Loucy (cell line): ENCODE data around the gene MBNL2.

Experiments
- H2AFZ ChIP-seq: fragments of 200-600 bp; sonication (generic); 2 replicates; pipeline ENCODE4 v1.6.0; 2016; ENCODE audit warnings: antibody characterized with exemption, mild to moderate bottlenecking, low read length, moderate library complexity
- H3F3A ChIP-seq: fragments of 200-600 bp; 2 replicates; pipeline ENCODE4 v1.6.0; 2016; ENCODE audit warnings: antibody characterized with exemption, low read depth, mild to moderate bottlenecking
- H3K27me3 ChIP-seq: fragments of 200-600 bp; sonication (generic); 2 replicates; pipeline ENCODE4 v1.6.1; 2014; ENCODE audit warnings: low read length, mild to moderate bottlenecking; ENCODE audit not compliant: insufficient read depth, poor library complexity, severe bottlenecking
- H3K36me3 ChIP-seq: fragments of 200-600 bp; sonication (generic); 2 replicates; pipeline ENCODE4 v1.6.1; 2016; ENCODE audit warnings: low read length; ENCODE audit not compliant: insufficient read depth
- H3K4me1 ChIP-seq: fragments of 200-600 bp; sonication (generic); 2 replicates; pipeline ENCODE4 v1.5.1; 2014; ENCODE audit warnings: low read length, mild to moderate bottlenecking; ENCODE audit not compliant: insufficient read depth, poor library complexity, severe bottlenecking
- H3K4me2 ChIP-seq: fragments of 200-600 bp; sonication (generic); 2 replicates; pipeline ENCODE4 v1.6.0; 2014; ENCODE audit warnings: antibody characterized with exemption, low read length, low read depth, mild to moderate bottlenecking; ENCODE audit not compliant: poor library complexity, severe bottlenecking
- H3K4me3 ChIP-seq: fragments of 200-600 bp; sonication (generic); 2 replicates; pipeline ENCODE4 v1.5.1; 2014; ENCODE audit warnings: low read length, mild to moderate bottlenecking, mixed read lengths; ENCODE audit not compliant: poor library complexity, severe bottlenecking
- H3K79me2 ChIP-seq: fragments of 200-600 bp; sonication (generic); 2 replicates; pipeline ENCODE4 v1.6.1; 2014; ENCODE audit warnings: low read length; ENCODE audit not compliant: insufficient read depth
- H3K9ac ChIP-seq: fragments of 200-600 bp; sonication (generic); 2 replicates; pipeline ENCODE4 v1.6.0; 2014; ENCODE audit warnings: mild to moderate bottlenecking, low read depth, low read length, moderate library complexity; ENCODE audit not compliant: poor library complexity, severe bottlenecking
- H3K9me2 ChIP-seq: fragments of 200-600 bp; sonication (generic); replicated peaks from 2 replicates; pipeline ENCODE4 v1.6.1; 2016; ENCODE audit warnings: low read depth, low read length, mixed read lengths
- H3K9me3 ChIP-seq: fragments of 200-600 bp; sonication (generic); 2 replicates; pipeline ENCODE4 v1.6.1; 2014; ENCODE audit warnings: mild to moderate bottlenecking, antibody characterized with exemption, low read length, low read depth; ENCODE audit not compliant: insufficient read depth
- H4K20me1 ChIP-seq: fragments of 200-600 bp; sonication (generic); 2 replicates; pipeline ENCODE4 v1.6.0; 2014; ENCODE audit warnings: antibody characterized with exemption, low read length, mild to moderate bottlenecking; ENCODE audit not compliant: insufficient read depth, poor library complexity, severe bottlenecking
- CTCF ChIP-seq: fragments of 200-600 bp; sonication (generic); conservative IDR thresholded peaks from 2 replicates; pipeline ENCODE4 v1.5.1; 2014; ENCODE audit warnings: mild to moderate bottlenecking, antibody characterized with exemption, low read length
- EZH2phosphoT487 ChIP-seq: fragments of 200-600 bp; IDR thresholded peaks from 2 replicates; pipeline ENCODE4 v1.6.1; 2018; ENCODE audit warnings: antibody characterized with exemption, mild to moderate bottlenecking, moderate library complexity, borderline replicate concordance

MBNL2 gene

GRCh38 chr13:97221989-97222700 lies at the start of gene MBNL2:
Gene MBNL2, plus strand, starts transcription at chr13:97222333. Its CDS starts 53,903 bp downstream, at chr13:97276236.
- no peaks in the 10 kb centered on the region for H3K27me3 ChIP-seq
- no peaks in the 10 kb centered on the region for H3K9me3 ChIP-seq
- peaks cover 5% of the 10 kb centered on the region for H4K20me1 ChIP-seq
- H3F3A ChIP-seq, result peaks cover 9% of the 10 kb centered on the region
- peaks cover 45% of the 10 kb centered on the region for H3K4me1 ChIP-seq
- peak within 1 kb of the TSS; percentile 84 for H2AFZ ChIP-seq
- H3K4me3 ChIP-seq, result peak within 1 kb of the TSS; percentile 92
- H3K4me2 ChIP-seq, result peak within 1 kb of the TSS; percentile 93
- TF ChIP-seq CTCF (no peak), EZH2phosphoT487 (no peak)
- H3K9ac ChIP-seq, result peak within 1 kb of the TSS; percentile 83
- H3K36me3 ChIP-seq, result no peaks in the 10 kb centered on the region
- H3K9me2 ChIP-seq, result no peaks in the 10 kb centered on the region
- H3K79me2 ChIP-seq, result peaks cover 42% of the 10 kb centered on the region

- H3K79me2 ChIP-seq, result no peaks in the 10 kb centered on the region
- no peaks in the 10 kb centered on the region for H3K9me2 ChIP-seq
- peaks cover 6% of the 10 kb centered on the region for H3K4me1 ChIP-seq
- no peaks in the 10 kb centered on the region for H3K9me3 ChIP-seq
- no peak overlapping the region for H3K9ac ChIP-seq
- no peak for TF ChIP-seq EZH2phosphoT487
- no peak for TF ChIP-seq CTCF
- H3K36me3 ChIP-seq, result no peaks in the 10 kb centered on the region
- no peak overlapping the region for H3K4me2 ChIP-seq
- no peak overlapping the region for H2AFZ ChIP-seq
- no peaks in the 10 kb centered on the region for H3K27me3 ChIP-seq
- no peak overlapping the region for H3K4me3 ChIP-seq
- H4K20me1 ChIP-seq, result no peaks in the 10 kb centered on the region
- H3F3A ChIP-seq, result no peaks in the 10 kb centered on the region
Observed at GRCh38 chr13:97174638-97175037, 47.5 kb upstream of the MBNL2 start.

- TF ChIP-seq CTCF, result no peak
- no peak for TF ChIP-seq EZH2phosphoT487
Observed at GRCh38 chr13:97175041-97175440, 47.1 kb upstream of the MBNL2 start.

More at GRCh38 chr13:97175041-97175440, 47.1 kb upstream of the MBNL2 start:
- H3K4me3 ChIP-seq, result no peak overlapping the region
- H3K4me1 ChIP-seq, result peaks cover 6% of the 10 kb centered on the region
- H3F3A ChIP-seq, result no peaks in the 10 kb centered on the region
- H3K4me2 ChIP-seq, result no peak overlapping the region
- H3K27me3 ChIP-seq, result no peaks in the 10 kb centered on the region
- no peaks in the 10 kb centered on the region for H3K79me2 ChIP-seq
- H3K9ac ChIP-seq, result no peak overlapping the region
- no peaks in the 10 kb centered on the region for H4K20me1 ChIP-seq
- no peaks in the 10 kb centered on the region for H3K9me3 ChIP-seq
- H3K36me3 ChIP-seq, result no peaks in the 10 kb centered on the region
- H2AFZ ChIP-seq, result no peak overlapping the region
- no peaks in the 10 kb centered on the region for H3K9me2 ChIP-seq
